GM19463 (cell line): Measurements from ENCODE around the gene FAM53A.

Experiments
- ATAC-seq: cut with Tn5 transposase; IDR thresholded peaks from one replicate; pipeline ENCODE4 v1.9.1; 2021; ENCODE audit warnings: mild to moderate bottlenecking, moderate library complexity; ENCODE audit not compliant: unreplicated experiment

Gene FAM53A

DNA sequence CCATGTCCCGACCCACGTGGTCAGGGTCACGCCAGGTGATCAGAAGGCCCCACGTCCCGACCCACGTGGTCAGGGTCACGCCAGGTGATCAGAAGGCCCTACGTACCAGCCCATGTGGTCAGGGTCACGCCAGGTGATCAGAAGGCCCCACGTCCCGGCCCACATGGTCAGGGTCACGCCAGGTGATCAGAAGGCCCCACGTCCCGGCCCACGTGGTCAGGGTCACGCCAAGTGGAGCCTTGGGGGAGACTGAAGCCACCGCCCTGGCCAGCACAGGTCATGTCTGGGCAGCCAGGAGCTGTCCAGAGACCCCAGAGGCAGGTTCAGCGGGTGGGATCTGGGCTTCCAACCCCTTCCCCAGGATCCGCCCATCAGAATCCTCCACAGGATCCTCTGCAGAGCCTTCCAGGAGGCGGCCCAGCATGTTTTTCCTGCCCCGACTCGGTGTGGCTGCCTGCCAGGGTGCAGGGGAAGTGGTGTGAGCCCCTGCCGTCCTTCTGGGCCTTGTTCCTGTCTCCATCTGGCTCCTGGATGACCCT is 58.4 kb downstream of the FAM53A start:
- no peak for ATAC-seq

DNA sequence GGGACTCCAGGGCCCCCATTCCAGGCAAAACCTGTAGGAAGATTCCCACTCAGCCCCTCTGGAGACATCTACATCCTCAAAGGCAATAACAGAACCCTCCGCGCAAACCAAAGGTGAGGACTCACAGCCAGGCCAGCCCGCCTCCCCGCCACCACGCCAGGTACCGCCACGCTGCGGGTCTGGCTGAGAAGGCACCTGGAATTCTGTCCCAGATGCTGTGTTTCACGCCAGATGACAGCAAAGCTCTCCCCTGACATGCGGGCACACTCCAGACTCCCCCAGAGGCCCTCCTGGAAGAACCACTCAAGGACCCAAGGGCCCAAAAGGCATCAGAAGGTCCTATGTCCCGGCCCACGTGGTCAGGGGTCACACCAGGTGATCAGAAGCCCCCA is 59.6 kb downstream of the FAM53A start:
- no peak for ATAC-seq

DNA sequence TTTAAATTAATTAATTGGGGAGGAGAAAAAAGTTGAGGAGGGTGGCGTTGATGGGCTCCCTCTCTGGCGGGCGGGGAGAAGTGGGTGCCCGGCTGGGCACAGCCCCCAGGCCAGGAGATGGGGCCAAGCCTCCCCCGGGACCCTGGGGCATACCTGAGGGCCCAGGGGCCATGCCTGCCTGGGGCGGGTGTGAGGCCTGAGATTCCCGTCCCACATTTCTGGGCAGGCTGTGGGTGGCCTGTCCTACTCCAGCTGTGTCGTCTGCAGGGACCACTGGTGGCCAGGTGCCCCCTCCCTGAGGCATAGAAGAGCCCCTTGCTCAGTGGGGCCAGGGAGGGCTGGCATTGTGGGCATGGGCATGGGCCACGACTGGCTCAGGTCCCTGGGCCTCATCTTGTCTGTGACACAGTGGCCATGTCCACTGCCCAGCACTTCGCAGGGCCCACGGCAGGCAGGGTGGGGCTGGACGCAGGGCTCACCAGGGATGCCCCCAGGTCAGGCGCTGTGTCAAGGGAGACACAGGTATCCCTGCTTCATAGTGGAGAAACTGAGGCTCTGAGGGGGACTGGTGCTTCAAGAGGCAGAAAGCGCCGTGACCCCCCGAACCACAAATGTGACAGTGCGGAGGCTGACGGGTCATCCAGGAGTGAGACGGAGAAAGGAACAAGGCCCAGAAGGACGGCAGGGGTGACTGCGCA is 60.1 kb downstream of the FAM53A start:
- ATAC-seq = no peak

DNA sequence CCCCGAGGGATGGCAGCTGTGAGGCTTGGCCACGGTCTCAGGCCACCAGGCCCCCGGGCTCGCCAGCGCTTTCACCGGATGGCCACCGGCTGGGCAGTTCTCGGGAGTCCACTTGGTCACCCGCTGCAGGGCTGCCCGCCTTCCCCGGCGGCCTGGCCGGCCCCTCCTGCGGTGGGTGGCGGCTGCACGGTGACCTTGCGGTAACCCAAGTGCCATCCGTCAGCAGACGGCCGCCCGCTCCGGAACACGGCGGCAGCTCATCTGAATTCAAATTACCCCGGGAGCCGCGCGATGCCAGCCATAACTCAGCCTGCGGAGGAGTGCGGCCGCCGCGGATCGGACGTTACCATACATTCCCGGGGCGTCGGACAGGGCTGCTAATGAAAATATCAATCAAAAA is 60.7 kb downstream of the FAM53A start:
- ATAC-seq = no peak

DNA sequence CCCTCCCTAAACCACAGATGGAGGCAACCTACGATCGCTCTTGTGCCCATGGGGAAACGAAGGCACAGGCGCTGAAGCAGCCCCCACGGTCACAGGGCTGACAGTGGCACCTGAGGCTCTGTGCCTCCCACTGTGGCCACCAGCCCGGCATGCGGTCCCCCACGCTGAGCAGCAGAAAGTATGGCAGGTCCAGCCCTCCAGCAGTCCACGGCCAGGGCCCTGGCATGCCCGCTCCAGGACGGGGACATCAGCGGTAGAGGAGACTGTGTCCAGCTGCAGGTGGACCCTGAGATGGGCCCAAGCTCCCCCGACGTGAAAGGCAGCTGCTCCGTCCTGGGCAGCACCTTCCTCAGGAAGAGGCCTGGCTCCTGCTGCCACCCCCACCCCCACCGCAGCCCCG is 61.2 kb downstream of the FAM53A start:
- no peak for ATAC-seq

DNA sequence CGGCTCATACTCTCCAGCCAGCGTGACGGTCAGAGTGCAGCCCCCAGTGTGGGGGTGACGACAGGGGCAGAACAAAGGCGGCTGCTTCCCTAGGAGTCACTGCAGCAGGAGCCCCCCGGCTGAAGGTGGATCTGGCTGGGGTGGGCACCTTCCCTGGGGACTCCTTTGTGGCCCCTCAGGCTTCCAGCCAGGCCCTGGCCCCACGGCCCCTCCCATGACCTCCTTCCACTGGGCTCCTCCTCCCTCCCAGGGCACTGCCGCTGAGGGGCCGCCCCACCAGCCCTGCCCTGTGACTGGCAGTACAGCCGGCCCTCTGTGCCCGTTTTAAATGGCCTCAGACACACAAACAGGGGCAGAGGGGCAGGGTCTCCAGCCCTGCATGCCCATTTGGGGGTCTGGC is 61.9 kb downstream of the FAM53A start:
- no peak for ATAC-seq

DNA sequence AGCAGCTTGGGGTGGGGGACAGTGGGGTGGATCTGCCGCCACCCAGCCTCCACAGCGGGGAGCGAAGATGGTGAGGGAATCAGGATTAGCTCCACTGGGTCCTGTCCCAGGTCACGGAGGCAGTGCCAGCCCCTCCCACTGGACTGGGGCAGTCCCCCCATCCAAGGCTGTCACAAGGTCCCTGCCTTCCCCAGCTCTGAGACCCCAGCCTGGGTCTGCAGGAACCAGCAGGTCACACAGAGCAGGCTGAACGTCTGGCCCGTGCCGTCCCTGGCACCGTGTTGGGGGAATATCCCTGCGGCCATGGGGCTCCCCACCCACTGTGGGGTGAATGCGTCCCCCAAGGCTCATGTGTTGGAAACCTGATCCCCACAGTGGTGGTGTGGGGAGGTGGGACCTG is 62.6 kb downstream of the FAM53A start:
- ATAC-seq = no peak

DNA sequence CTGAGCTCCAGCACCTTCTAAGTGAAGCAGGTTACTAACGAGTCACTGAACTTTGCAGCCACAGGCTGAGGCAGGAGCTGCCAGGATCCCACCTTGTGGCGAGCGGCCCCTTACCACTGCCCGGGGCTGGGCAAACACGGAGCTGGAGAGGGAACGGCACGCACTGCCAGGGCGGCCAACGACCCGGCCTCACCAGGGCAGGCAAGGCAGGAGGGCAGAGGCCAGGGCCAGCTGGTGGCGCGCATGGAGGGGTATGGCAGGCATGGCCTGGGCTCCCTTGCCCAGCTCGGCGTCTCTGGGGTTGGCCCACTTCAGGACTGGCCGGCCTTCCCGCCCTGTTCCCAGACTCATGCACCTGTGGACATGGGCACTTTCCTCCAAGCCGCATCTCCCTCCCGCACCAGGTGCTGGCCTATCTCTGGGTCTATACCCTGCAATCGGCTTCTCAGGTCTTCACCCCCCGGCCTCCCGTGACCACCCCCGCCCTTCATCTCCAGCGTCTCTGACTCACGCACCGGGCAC is 64.9 kb downstream of the FAM53A start:
- ATAC-seq = no peak

DNA sequence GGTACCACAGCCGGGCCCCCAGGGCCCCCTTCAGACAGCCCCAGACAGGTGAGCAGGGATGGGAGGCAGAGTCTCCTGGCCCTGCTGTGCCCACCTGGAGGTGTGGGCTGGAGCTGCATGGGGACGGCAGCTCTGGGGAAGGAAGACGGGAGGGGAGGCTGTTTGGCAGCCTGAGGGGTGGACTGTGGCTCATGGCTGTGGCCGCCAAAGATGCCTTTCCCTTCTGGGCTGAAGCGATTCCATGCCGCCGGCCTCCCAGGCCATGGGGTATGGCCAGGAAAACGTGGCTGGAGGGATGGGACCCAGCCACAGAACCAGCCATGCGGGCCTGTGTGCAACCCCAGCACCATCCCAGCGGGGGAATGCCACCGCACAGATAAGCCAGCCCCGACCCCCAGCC is 65.7 kb downstream of the FAM53A start:
- ATAC-seq = no peak

DNA sequence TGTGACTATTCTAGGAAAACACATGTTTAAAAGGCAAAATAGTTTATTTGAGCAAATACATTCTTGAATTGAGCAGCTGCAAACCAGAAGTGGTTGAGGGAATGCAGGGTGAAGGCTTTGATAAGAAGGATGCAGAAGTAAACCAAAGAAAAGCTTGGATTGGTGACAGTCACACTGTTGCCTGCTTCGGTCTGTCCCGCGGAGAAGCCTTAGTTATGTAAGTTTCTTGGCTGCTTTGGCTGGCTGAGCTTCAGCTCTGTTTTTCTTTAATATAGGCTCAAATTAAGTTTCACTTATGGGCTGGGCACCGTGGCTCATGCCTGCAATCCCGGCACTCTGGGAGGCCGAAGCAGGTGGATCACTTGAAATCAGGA is 67.6 kb downstream of the FAM53A start:
- ATAC-seq = no peak

DNA sequence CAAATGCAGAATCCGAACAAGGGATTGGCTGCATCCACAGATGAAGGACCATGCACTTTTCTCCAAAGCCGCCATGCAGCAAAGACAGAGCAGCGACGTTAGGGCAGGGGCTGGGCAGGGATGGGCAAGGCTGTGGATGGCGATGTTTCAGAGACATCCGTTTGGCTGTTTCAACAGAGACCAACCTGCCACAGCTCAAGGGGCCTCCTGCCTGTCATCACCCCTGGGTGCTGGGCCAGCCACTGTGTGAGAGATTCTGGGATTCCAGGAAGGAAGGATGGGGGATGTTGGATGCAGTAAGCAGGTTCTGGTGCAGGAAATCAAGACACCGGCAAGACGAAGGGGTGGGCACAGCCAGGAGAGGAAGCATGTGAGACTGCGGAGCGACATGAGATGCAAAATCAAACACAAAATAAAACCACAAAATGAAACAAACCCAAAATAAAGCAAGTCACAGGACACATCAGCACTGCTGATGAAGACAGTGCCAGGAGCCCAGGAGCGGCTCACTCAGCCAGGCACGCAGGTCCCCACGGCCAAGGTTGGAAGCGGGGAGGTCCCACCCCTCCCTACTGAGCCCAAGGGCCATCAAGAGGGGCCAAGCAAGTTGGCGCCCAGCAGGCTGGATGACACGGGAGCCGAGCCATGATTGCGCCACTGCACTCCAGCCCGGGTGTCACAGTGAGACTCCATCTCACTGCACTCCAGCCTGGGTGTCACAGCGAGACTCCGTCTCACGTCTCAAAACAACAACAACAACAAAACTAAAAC is 68.1 kb downstream of the FAM53A start:
- ATAC-seq = no peak

DNA sequence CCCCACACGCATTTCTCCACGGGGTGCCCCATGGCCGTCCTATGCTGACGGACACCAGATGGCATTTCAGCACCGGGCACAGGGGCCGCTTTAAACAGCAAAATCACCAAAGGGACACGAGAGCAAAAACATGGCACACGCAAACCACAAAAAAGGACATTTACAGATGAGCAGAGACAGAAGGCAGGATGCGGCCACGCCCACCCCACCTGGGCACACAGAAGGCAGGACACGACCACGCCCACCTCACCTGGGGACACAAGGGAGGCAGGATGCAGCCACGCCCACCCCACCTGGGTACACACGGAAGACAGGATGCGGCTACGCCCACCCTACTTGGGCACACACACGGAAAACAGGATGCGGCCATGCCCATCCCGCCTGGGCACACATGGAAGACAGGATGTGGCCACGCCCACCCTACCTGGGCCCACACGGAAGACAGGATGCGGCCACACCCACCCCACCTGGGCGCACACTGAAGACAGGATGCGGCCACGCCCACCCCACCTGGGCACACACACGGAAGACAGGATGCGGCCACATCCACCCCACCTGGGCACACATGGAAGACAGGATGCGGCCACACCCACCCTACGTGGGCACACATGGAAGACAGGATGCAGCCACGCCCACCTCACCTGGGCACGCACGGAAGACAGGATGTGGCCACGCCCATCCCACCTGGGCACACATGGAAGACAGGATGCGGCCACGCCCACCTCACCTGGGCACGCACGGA is 69.1 kb downstream of the FAM53A start:
- no peak for ATAC-seq

DNA sequence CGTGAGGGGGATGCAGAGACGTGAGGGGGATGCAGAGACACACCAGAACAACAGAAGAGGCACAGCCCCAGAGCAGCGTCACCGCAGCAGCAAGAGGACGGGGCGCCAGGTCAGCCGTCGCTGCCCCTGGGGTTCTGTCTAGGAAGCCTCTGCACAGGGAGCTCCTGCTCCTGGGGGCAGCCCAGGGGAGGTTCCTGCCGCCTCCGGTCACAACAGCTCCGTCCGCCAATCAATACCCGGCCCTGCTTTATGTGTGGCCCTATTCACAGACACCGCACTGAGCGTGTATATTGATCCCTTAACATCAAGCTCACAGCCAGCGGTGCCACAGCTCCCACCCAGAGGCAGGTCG is 69.6 kb downstream of the FAM53A start:
- ATAC-seq = no peak

DNA sequence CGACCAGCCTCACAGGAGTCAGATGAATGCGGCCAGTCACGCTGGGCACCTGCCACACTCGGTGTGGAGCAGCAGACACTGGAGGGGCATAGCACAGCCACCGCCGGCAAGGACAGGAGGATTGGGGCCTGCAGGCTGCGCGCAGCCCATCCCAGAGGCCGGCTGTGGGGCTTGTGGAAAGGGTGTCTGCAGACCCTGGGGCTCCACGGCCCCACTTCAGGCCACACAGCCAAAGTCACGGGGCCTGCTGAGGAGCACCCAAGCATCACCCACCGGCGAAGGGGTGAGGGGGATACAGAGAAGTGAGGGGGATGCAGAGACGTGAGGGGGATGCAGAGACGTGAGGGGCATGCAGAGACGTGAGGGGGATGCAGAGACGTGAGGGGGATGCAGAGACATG is 70.1 kb downstream of the FAM53A start:
- ATAC-seq = no peak

DNA sequence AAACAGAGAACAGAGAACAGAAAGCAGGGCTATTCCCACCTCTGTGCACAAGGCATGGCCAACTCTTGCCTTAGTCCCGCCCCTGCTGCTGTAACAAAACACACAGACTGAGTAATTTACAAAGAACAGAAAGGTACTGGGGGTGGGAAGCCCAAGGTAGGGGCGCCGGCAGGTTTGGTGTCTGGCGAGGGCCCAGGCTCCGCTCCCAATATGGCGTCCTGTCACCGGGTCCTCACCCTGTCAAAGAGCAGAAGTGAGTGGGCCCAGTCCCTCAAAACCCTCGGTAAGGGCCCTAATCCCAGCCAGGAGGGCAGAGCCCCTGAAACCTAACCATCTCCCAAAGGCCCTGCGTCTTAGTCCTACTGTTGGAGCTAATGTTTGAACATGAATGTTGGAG is 71.0 kb downstream of the FAM53A start:
- ATAC-seq = no peak

DNA sequence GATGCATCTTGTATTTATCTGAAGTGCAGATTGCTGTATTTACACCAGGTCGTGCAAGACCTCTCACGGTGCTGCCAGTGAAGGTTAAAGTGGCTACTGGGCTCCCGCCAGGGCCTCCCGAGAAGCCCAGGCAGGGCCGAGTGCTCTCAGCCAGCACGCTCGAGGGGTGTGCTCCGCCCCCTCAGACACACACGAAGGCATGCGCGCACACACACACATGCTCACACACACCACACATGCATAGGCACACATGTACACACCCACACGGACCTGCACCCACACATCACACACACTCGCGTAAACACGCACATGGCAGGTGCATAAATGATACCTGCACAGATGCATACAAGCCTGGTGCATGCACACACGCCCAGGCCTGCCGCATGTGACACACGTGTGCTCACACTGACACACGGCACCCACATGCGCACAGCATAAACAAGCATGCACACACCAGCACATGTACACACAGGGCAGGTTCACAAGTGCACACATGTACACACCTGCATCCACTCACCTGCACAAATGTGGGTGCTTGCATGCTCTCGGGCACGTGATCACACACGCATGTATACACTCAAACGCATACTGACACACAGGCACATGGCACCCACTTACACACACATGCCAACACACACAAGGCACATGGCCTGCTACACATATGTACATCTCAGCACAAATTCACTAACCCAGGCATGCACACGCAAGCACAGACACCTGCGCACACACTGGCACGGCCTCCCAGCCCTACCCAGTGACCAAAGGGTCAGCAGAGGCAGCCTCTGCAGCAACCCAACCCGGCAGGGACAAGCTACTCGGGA is 71.6 kb downstream of the FAM53A start:
- no peak for ATAC-seq

DNA sequence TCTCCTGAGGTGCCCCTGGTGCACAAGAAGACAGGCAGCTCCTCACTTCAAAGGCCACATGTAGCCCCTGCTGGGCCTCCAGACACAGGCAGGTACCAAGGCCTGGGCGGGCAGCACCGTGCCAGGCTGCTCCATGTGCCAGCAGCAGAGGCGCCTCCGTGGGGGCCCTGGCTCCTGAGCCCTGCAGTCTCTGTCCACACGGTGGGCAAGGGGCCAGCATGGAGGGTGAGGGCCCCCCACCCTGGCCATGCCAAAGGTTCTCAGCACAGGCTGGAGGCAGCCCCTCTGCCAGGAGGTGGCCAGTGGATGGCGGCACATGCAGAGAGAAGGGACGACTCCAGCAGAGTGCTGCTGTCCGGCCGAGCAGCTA is 72.6 kb downstream of the FAM53A start:
- ATAC-seq = no peak

DNA sequence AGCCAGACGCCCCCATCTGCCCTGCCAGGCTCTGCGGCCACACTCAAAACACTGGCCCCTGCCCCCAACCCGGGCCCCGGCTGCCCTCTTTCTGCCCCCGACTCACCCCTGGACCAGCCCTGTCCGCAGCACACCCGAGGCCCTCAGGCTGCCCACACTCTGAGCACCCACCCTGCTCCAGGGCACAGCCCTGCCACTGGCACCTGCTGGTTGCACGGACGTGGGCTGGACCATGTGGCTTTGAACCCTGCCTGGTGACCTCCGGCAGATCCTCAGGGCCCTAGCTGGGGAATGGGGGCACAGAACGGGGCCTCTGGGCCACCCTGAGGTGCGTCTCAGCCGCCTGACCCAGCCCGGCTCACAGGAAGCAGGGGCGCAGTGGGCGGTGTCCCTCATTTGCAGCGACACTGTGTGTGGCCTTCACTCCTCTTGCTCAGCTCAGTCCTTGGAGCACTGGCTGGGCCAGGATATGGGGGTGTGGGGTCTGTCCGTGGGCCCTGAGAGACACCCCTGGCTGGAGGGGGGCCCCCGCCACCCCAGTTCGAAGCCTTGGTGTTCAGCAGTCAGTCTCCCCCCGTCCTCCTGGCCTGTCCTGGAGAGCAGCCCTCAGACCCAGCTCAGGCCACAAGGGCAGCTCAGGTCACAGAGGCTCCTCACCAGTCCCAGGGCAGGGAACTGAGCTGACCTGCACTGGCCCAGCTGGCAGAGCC is 73.2 kb downstream of the FAM53A start:
- no peak for ATAC-seq

DNA sequence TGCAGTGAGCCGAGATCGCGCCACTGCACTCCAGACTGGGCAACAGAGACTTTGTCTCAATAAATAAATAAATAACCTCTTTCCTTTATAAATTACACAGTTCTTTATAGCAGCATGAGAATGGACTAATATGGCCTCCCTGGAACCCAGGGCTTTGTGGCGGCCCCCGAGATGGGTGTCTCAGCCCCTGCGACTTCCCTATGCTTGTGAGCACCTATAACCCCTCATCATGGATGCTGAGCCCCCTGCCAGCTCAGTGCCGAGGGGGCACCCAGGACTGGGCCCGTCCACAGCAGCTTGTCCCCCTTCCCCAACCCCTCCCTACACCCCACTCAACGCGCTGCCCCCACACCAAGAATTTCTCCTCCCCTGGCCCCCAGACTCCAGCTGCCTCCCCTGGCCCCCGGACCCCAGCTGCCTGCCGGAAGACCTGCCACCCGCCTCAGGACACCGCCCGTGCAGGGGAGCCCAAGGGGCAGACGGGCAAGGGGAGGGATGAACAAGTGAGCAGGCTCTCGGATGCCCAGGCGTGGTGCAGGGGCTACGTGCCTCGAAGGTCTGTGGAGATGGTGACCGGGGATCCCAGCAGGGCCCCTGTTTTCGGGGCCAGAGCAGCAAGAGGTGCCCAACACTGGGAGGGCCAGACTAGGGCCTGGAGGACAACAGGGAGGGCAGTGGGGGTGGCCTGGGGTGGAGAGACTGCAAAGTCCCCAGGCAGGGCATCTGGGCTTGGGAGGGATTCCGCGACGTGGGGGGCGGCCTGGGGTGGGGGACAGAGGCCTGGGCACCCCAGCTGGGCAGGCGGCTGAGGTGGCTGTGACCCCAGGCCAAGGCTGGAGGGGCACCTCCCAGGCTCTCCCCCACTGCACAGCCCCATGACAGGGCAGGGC is 74.0 kb downstream of the FAM53A start:
- no peak for ATAC-seq
